Measurements from ENCODE around the gene OXCT1. TPM values are rescaled to one million over a fixed set of nuclear protein-coding genes. Genes with fewer than 3 reads are reported as not detected.
"Not testable (repeated sequence)": the region's sequence is repeated elsewhere in the genome, so short reads cannot be mapped to it uniquely, and the experiment has no call there.

Gene OXCT1
- polyA plus RNA-seq, 1 donor from 2014 or later = 25.0 TPM

DNA sequence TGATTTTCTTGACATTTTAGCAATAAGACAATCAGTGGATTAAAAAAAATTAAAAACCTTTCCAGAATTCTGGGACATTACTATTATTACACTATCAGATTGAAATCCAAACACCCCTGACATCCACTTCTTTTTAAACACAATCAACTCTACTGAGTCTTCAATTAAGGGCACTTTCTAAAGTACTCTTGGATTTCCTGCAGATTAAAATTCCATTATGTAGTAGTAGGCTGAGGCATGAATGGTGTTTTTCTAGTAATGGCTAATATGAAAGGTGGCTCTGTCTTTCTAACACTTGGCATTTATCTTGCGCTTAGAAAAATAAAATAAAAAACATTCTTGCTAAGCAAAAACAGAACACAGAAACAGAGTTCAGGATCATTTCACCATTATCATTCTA lies 107.8 kb downstream of the OXCT1 start:
- H3K27ac Mint-ChIP-seq = no peak overlapping the region
- H3K4me1 Mint-ChIP-seq = peaks cover 0 to 3% (median 0%) of the 10 kb centered on the region in 3 donors
- H3K36me3 Mint-ChIP-seq = peaks cover 24% of the 10 kb centered on the region
- H3K9me3 Mint-ChIP-seq = no peaks in the 10 kb centered on the region
- no peaks in the 10 kb centered on the region for H3K27me3 Mint-ChIP-seq
- no peak overlapping the region for H3K4me3 Mint-ChIP-seq

DNA sequence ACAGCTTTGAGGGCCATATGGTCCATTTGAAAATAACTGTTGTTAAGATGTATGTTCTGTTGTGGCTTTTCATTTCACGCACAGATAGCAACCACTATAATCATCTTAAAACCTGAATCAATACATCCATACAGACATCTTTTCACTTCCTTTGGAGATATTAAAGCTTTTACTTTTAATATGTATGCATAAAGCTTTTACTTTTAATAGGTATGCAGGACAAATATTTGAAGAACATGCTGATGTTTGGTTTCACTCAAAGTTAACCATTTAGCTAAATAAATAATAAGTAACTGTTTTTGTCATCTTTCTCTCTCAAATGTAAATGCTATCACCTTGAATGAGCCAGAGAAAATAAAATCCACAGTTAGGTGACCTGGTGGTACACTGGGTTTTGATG lies 108.6 kb downstream of the OXCT1 start:
- Mint-ChIP-seq H3K27me3 (no peaks in the 10 kb centered on the region), H3K27ac (no peak overlapping the region), H3K36me3 (peaks cover 28% of the 10 kb centered on the region), H3K4me1 (peaks cover 0 to 3% (median 0%) of the 10 kb centered on the region in 3 donors), H3K9me3 (no peaks in the 10 kb centered on the region), H3K4me3 (no peak overlapping the region)

DNA sequence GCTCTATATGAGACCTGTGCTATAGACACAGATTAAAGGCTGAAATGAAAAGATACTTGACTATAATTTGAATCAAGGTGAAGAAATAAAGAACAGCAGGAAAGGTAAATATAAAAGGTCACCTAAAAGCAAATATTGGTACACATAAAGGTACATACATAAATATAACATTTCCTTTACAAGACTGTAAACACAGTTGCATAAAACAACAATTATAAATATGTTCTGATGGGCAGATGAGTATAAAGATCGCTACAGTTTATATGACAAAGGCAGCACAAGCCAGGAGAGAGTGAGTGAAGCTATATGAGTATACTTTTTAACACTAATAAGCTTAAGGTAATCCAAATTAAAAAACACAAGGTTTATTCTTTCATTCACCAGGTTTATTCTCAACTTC lies 114.5 kb downstream of the OXCT1 start:
- Mint-ChIP-seq H3K36me3 (peaks cover 32% of the 10 kb centered on the region), H3K27me3 (no peaks in the 10 kb centered on the region), H3K27ac (no peak overlapping the region), H3K4me3 (no peak overlapping the region), H3K4me1 (peaks cover 0 to 3% (median 1%) of the 10 kb centered on the region in 3 donors), H3K9me3 (no peaks in the 10 kb centered on the region)

DNA sequence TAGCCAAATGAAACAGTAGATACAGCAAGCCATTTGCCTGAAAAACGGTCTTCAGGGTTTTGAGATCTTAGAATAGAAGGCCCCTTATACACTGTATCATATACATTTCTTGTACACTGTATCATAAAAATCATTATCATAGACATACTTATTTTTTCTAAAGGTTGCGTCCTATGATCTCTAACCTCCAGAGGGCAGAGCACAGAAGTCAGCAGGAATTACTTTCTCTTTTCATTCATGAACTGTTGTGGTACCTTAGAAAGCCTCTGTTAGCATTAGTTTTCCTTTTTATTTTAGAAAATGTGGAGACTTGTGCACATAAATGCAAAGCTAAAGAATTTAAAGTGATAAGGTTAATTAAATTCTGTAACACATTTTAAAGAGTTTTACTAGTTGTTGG lies 115.4 kb downstream of the OXCT1 start:
- no peaks in the 10 kb centered on the region for H3K27me3 Mint-ChIP-seq
- H3K27ac Mint-ChIP-seq = no peak overlapping the region
- H3K4me3 Mint-ChIP-seq = no peak overlapping the region
- peaks cover 30% of the 10 kb centered on the region for H3K36me3 Mint-ChIP-seq
- H3K4me1 Mint-ChIP-seq = peaks cover 0 to 3% (median 1%) of the 10 kb centered on the region in 3 donors
- H3K9me3 Mint-ChIP-seq = no peaks in the 10 kb centered on the region

DNA sequence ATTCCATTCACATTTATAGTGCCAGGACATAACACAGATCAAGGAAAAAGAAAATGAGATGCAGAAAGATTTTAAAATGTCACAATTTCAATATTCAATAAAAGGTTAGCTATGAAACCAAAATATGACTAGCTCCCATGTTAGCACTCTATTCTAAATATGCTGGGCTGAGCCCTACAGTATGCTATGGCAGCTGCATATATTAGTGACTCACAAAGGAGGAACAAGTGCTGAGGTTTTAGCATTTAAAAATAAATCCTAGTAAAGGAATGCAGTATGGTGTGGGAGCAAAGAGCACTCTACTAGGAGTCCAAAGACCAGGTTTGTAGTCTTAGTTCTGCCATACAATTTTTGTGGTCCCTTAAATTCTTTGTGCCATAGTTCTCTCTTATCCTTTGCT lies 118.4 kb downstream of the OXCT1 start:
- H3K27me3 Mint-ChIP-seq = no peaks in the 10 kb centered on the region
- H3K4me1 Mint-ChIP-seq = peaks cover 0 to 3% (median 1%) of the 10 kb centered on the region in 3 donors
- no peaks in the 10 kb centered on the region for H3K9me3 Mint-ChIP-seq
- H3K36me3 Mint-ChIP-seq = peaks cover 16% of the 10 kb centered on the region
- H3K27ac Mint-ChIP-seq = no peak overlapping the region
- H3K4me3 Mint-ChIP-seq = no peak overlapping the region

DNA sequence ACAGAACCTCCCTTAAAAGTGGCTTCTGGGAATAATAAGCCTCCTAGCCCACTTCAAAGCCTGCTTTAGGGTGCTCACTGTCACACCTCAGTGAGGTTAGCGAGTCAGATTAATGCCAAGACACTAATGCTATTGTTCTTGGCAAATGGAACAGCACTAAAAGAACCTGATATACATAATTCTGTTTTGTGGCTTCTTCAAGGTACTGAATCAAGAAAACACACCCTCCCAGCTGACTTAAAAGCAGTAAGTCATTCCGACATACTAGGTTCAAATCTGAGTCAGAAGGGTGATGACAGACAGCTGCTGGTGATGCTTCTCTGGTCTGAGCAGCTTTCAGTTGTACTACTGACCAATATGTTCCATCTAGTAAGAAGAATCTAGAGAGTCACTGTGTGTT lies 121.6 kb downstream of the OXCT1 start:
- Mint-ChIP-seq H3K36me3 (peaks cover 14% of the 10 kb centered on the region), H3K27me3 (no peaks in the 10 kb centered on the region), H3K27ac (no peak overlapping the region), H3K9me3 (peaks cover 0 to 5% (median 3%) of the 10 kb centered on the region in 3 donors), H3K4me3 (no peak overlapping the region), H3K4me1 (peaks cover 0 to 3% (median 1%) of the 10 kb centered on the region in 3 donors)

DNA sequence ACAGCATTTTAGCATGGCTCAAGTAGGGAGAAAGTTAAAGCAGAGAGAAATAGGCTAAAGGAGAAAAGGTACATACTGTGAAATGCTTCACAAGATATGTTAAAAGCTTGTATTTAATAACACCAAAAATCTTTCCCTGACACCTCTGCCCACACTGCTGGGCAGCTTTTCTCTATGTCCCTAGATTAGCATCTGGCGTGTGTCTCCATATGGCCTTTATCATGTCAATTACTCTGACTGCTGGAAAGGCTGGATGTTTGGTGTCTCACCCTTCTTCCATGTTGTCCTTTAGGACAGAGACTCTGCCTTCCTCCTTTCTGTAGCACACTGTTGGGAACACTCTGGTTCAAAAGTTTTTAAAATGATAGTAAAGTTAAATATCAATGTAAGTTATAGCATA lies 122.5 kb downstream of the OXCT1 start:
- H3K4me1 Mint-ChIP-seq = peaks cover 0 to 1% (median under 1%) of the 10 kb centered on the region in 3 donors
- peaks cover 0 to 5% (median 3%) of the 10 kb centered on the region in 3 donors for H3K9me3 Mint-ChIP-seq
- H3K27me3 Mint-ChIP-seq = no peaks in the 10 kb centered on the region
- no peak overlapping the region for H3K27ac Mint-ChIP-seq
- H3K4me3 Mint-ChIP-seq = no peak overlapping the region
- H3K36me3 Mint-ChIP-seq = peaks cover 12% of the 10 kb centered on the region

DNA sequence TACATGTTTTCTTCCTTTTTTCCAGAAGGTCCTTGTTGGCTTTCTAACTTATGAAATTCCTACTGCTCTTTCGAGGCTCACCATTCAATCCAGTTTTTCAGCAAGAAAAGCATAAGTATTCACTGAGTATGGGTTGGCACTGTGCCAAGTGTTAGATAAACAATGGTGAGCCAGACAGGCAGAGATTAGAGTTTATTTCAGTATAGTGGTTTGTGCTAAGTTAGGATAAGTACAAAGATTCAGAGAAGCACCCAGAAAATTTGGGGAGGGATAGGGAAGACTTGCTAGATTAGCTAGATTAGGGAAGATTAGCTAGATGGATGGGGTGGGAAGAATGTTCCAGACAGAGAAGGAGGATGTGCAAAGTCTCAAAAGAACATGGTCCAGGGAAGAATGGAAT lies 122.9 kb downstream of the OXCT1 start:
- peaks cover 0 to 1% (median 0%) of the 10 kb centered on the region in 3 donors for H3K4me1 Mint-ChIP-seq
- no peak overlapping the region for H3K27ac Mint-ChIP-seq
- H3K36me3 Mint-ChIP-seq = peaks cover 10% of the 10 kb centered on the region
- peaks cover 0 to 5% (median 3%) of the 10 kb centered on the region in 3 donors for H3K9me3 Mint-ChIP-seq
- no peak overlapping the region for H3K4me3 Mint-ChIP-seq
- H3K27me3 Mint-ChIP-seq = no peaks in the 10 kb centered on the region

DNA sequence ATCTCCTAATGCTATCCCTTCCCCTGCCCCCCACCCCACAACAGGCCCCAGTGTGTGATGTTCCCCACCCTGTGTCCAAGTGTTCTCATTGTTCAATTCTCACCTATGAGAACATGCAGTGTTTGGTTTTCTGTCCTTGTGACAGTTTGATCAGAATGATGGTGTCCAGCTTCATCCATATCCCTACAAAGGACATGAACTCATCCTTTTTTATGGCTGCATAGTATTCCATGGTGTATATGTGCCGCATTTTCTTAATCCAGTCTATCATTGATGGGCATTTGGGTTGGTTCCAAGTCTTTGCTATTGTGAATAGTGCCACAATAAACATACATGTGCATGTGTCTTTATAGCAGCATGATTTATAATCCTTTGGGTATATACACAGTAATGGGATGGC lies 127.6 kb downstream of the OXCT1 start:
- not testable (repeated sequence) for H3K9me3 Mint-ChIP-seq, H3K4me3 Mint-ChIP-seq, H3K4me1 Mint-ChIP-seq, H3K27ac Mint-ChIP-seq, H3K27me3 Mint-ChIP-seq
- peaks cover 11% of the 10 kb centered on the region for H3K36me3 Mint-ChIP-seq

DNA sequence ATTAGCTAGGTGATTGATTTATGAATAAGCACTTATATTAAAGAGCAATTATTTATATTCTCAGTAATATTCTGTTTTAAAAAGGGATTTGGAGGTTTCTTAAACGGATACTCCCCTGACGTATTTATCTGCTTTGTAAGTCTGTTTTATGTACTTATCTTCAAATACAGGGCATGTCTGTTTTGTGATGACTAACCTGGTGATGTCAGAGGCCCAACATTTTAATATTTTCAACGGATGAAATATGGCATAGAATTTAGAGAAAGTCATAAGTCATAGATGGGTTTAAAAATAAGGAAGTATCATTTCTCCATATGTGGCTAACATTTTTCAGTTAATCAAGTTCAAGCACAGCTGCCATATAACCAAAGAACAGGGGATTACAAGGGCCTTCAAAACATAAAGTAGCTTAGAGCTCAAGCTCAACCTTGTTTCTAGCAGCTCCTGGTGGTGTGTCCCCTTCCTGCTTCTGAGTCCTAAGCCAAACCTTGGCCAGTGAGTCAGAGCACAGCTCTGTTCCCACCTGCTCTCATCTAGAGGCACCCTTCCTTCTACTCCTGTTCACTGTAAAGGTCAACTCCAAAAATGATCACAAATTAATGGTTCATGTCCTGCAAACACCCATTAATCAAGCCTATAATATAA lies 131.4 kb downstream of the OXCT1 start:
- Mint-ChIP-seq H3K9me3 (peaks cover 0 to 3% (median 0%) of the 10 kb centered on the region in 3 donors), H3K36me3 (peaks cover 17% of the 10 kb centered on the region), H3K27me3 (no peaks in the 10 kb centered on the region), H3K4me3 (no peak overlapping the region), H3K4me1 (peaks cover 0 to 1% (median 0%) of the 10 kb centered on the region in 3 donors), H3K27ac (no peak overlapping the region)

DNA sequence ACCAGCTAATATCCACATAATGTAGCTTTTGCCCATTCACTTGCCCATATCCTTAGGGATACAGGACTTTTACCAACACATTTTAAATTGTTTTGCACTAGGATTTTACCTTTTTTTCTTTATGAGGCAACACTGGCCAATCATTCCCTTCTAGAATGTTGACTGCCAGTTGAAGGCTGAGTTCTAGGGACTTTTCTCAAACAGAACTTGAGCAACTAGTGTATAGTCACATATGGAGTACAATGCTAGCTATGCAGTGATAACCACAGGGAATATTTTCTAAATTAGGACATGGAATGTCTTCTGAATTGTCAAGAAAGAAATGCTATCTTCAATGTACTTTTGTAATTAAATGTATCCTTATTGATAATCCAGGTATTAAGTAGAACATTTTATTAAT lies 133.6 kb downstream of the OXCT1 start:
- Mint-ChIP-seq H3K27ac (no peak overlapping the region), H3K27me3 (no peaks in the 10 kb centered on the region), H3K9me3 (peaks cover 0 to 3% (median 0%) of the 10 kb centered on the region in 3 donors), H3K4me3 (no peak overlapping the region), H3K36me3 (peaks cover 20% of the 10 kb centered on the region), H3K4me1 (no peaks in the 10 kb centered on the region)

DNA sequence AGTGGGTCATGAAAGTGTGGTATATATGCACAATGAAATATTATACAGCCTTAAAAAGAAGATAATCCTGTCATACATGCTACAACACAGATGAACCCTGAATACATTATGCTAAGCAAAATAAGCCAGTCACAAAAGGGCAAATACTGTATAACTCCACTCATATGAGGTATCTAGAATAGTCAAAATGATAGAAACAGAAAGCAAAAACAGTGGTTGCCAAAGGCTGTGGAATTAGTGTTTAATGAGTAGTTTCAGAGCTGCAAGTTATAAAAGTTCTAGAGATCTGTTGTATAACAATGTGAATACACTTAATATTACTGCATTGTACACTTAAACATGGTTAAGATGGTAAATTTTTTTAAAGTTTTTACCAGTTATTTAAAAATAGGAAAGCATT lies 135.0 kb downstream of the OXCT1 start:
- no peak overlapping the region for H3K4me3 Mint-ChIP-seq
- no peaks in the 10 kb centered on the region for H3K4me1 Mint-ChIP-seq
- no peaks in the 10 kb centered on the region for H3K27me3 Mint-ChIP-seq
- peaks cover 27% of the 10 kb centered on the region for H3K36me3 Mint-ChIP-seq
- no peak overlapping the region for H3K27ac Mint-ChIP-seq
- H3K9me3 Mint-ChIP-seq = peaks cover 0 to 3% (median 0%) of the 10 kb centered on the region in 3 donors

DNA sequence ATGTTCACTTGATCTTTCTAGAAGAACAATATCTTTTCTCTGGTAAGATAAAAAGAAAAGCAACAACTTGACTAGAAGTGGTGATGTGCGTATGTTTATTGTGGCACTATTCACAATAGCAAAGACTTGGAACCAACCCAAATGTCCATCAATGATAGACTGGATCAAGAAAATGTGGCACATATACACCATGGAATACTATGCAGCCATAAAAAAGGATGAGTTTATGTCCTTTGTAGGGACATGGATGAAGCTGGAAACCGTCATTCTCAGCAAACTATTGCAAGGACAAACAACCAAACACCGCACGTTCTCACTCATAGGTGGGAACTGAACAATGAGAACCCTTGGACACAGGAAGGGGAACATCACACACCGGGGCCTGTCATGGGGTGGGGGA lies 140.8 kb downstream of the OXCT1 start:
- H3K36me3 Mint-ChIP-seq = peaks cover 18% of the 10 kb centered on the region
- not testable (repeated sequence) for H3K27ac Mint-ChIP-seq, H3K27me3 Mint-ChIP-seq

DNA sequence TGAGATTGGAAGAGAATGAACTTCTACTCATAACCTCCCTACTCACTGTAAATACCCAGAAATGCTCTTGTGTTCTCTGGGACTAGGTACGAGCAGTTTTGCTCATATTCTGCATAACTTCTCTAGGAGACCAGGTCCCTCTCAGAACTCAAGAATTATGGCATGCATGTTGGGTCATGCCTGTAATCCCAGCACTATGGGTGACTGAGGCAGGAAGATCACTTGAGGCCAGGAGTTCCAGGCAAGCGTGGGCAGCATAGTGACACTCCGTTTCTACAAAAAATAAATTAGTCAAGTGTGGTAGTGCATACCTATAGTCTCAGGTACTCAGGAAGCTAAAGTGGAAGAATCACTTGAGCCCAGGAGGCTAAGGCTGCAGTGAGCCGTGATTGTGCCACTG lies 141.9 kb downstream of the OXCT1 start:
- peaks cover 0 to 1% (median 0%) of the 10 kb centered on the region in 3 donors for H3K9me3 Mint-ChIP-seq
- peaks cover 17% of the 10 kb centered on the region for H3K36me3 Mint-ChIP-seq
- H3K27me3 Mint-ChIP-seq = no peaks in the 10 kb centered on the region
- no peaks in the 10 kb centered on the region for H3K4me1 Mint-ChIP-seq
- no peak overlapping the region for H3K27ac Mint-ChIP-seq
- H3K4me3 Mint-ChIP-seq = no peak overlapping the region

More for the DNA sequence above, 140.8 kb downstream of the OXCT1 start:
- H3K4me1 Mint-ChIP-seq, H3K9me3 Mint-ChIP-seq, H3K4me3 Mint-ChIP-seq: not testable (repeated sequence)

DNA sequence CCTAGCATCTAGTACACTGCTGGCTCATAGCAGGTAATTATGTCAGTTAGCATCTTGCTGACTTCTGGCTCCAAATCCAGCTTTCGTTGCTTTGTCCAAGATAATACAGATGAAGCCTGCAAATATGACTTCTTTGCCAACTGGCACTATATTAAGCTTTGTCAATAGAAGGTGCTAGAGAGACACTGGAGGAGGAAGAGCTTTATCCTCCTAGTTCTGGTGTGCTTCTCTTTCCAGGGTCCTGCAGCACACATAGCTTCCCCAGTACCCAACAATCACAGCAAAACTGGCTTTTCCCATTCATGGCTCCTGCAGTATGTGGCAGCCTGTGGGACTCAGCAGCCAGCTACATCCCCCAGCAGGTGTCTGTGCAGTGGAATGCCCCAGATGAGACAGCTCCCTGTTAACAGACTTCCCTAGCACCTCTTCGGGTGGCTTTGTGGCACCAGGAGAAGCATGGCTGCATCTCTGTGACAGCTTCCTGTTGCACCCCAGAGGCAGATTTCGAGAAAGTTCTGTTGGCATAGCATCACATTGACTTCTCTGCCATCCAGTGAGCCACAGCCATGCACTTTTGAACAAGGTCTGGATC lies 147.8 kb downstream of the OXCT1 start:
- H3K9me3 Mint-ChIP-seq = no peaks in the 10 kb centered on the region
- H3K4me1 Mint-ChIP-seq = no peaks in the 10 kb centered on the region
- no peak overlapping the region for H3K27ac Mint-ChIP-seq
- H3K4me3 Mint-ChIP-seq = no peak overlapping the region
- H3K27me3 Mint-ChIP-seq = peaks cover 1% of the 10 kb centered on the region
- H3K36me3 Mint-ChIP-seq = no peaks in the 10 kb centered on the region

DNA sequence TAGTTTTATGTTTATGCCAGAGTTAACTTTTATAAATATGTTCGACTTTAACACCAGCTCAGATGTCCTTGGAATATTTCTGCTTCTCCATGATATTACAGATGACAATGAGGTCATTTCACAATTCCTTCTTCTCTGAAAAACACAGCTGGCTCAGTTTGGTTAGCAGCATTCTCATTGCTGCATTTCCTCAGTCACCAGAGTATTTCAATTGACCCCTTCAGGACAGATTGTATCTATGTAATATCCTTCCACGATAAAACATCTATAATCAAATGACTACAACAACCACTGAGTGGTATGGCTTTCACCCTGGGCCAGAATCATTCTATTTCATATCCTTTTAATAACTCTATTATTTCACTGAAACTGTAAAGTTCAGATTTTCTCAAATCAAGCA lies 148.7 kb downstream of the OXCT1 start:
- Mint-ChIP-seq H3K9me3 (peaks cover 3 to 7% (median 5%) of the 10 kb centered on the region in 3 donors), H3K27me3 (peaks cover 1% of the 10 kb centered on the region), H3K4me3 (no peak overlapping the region), H3K36me3 (no peaks in the 10 kb centered on the region), H3K27ac (no peak overlapping the region), H3K4me1 (no peaks in the 10 kb centered on the region)
